Left ventricle myocardium inferior (tissue), 1 donor: ENCODE measurements around the gene CADPS. TPM values are rescaled to one million over a fixed set of nuclear protein-coding genes. Genes with fewer than 3 reads are reported as not detected.

ENCODE experiments used
- DNase-seq: peaks from one replicate; pipeline ENCODE4 v3.0.0-alpha.2; 2020
- H3K27ac ChIP-seq: fragments of 200-600 bp; replicated peaks from 2 replicates; pipeline ENCODE4 v1.8.0; 2021
- H3K27me3 ChIP-seq: fragments of 200-600 bp; 2 replicates; pipeline ENCODE4 v1.8.0; 2021; ENCODE audit warnings: low read depth
- H3K36me3 ChIP-seq: fragments of 200-600 bp; 2 replicates; pipeline ENCODE4 v1.8.0; 2021
- H3K4me1 ChIP-seq: fragments of 200-600 bp; 2 replicates; pipeline ENCODE4 v1.8.0; 2021
- H3K4me3 ChIP-seq: fragments of 200-600 bp; 2 replicates; pipeline ENCODE4 v1.8.0; 2021; ENCODE audit warnings: mild to moderate bottlenecking, moderate library complexity
- H3K9me3 ChIP-seq: fragments of 200-600 bp; replicated peaks from 2 replicates; pipeline ENCODE4 v1.8.0; 2021
- CTCF ChIP-seq: fragments of 200-600 bp; IDR thresholded peaks from 2 replicates; pipeline ENCODE4 v1.8.0; 2021; ENCODE audit warnings: antibody characterized with exemption, mild to moderate bottlenecking, borderline replicate concordance
- intact Hi-C: fragments of 100-400 bp; cut with micrococcal nuclease; formaldehyde crosslinking; loops from one replicate; pipeline ENCODE4 v1.11.0; 2022
- total RNA-seq: library from RNA; stranded (reverse); fragmentation: NEBNext Ultra II Directional; extraction: Animal tissue kit (Norgen Biotek cat#: 25700); gene quantifications from one replicate; pipeline ENCODE4 v1.2.1, GENCODE V29; 2021
- donor health status: DM: no; HTN: yes; CAD: no; lungs with severe emphysema.

CADPS gene
- total RNA-seq, 1 donor from 2014 or later, result 25.0 TPM

- TF ChIP-seq CTCF, result no peak
- peaks cover 56% of the 10 kb centered on the region for H3K27me3 ChIP-seq
- peaks cover 30% of the 10 kb centered on the region for H3K4me1 ChIP-seq
- H3K4me3 ChIP-seq, result peak overlapping the region; percentile 73
- H3K36me3 ChIP-seq, result no peaks in the 10 kb centered on the region
- intact Hi-C loops, result no loop called here
- H3K27ac ChIP-seq, result peak overlapping the region; percentile 89
- DNase-seq, result no peak
- H3K9me3 ChIP-seq, result peaks cover 7% of the 10 kb centered on the region
Observed at GRCh38 chr3:62873451-62873760, 1.8 kb downstream of the CADPS start.

- peak overlapping the region; percentile 73 for H3K4me3 ChIP-seq
- peak overlapping the region; percentile 89 for H3K27ac ChIP-seq
- intact Hi-C loops, result no loop called here
- no peak for TF ChIP-seq CTCF
- H3K27me3 ChIP-seq, result peaks cover 50% of the 10 kb centered on the region
- DNase-seq, result no peak
- no peaks in the 10 kb centered on the region for H3K36me3 ChIP-seq
- peaks cover 7% of the 10 kb centered on the region for H3K9me3 ChIP-seq
- H3K4me1 ChIP-seq, result peaks cover 30% of the 10 kb centered on the region
Observed at GRCh38 chr3:62872318-62872717, 2.9 kb downstream of the CADPS start.

DNA sequence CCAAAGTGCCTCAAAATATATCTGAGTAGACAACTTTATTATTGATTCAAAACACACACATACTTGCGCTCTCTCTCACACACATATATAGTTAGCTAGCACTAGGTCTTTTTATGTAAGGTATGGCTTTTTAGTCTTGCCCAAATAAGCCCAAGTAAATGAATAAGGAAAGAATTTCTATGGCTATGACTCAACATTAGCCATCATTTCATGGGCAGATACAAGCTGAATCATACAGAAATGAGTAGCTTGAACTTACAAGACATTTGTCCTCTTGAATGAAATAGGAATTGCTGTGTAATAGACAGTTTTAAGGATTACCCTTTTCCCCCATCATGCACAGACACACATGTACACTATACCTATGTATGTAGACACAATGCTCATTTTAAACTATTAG, 4.9 kb downstream of the CADPS start:
- no peaks in the 10 kb centered on the region for H3K9me3 ChIP-seq

GRCh38 chr3:62863648-62864047, 11.6 kb downstream of the CADPS start:
- DNase-seq, result no peak
- intact Hi-C loops, result no loop called here
- H3K36me3 ChIP-seq, result no peaks in the 10 kb centered on the region
- H3K27me3 ChIP-seq, result no peaks in the 10 kb centered on the region
- H3K27ac ChIP-seq, result no peak overlapping the region
- H3K4me3 ChIP-seq, result no peak overlapping the region
- TF ChIP-seq CTCF, result no peak
- no peaks in the 10 kb centered on the region for H3K4me1 ChIP-seq
- no peaks in the 10 kb centered on the region for H3K9me3 ChIP-seq

More for the DNA sequence above, 4.9 kb downstream of the CADPS start:
- Histone ChIP-seq H3K4me1 (peaks cover 30% of the 10 kb centered on the region), H3K27me3 (peaks cover 32% of the 10 kb centered on the region), H3K36me3 (no peaks in the 10 kb centered on the region), H3K27ac (no peak overlapping the region), H3K4me3 (no peak overlapping the region)
- no peak for DNase-seq
- intact Hi-C loops, result no loop called here
- no peak for TF ChIP-seq CTCF

GRCh38 chr3:62859203-62859791, 15.9 kb downstream of the CADPS start:
- H3K27me3 ChIP-seq, result no peaks in the 10 kb centered on the region
- no peaks in the 10 kb centered on the region for H3K4me1 ChIP-seq
- H3K27ac ChIP-seq, result no peak overlapping the region
- no peak for TF ChIP-seq CTCF
- H3K9me3 ChIP-seq, result no peaks in the 10 kb centered on the region
- H3K4me3 ChIP-seq, result no peak overlapping the region
- no peaks in the 10 kb centered on the region for H3K36me3 ChIP-seq
- DNase-seq, result no peak
- intact Hi-C loops, result no loop called here
